ENCODE data around the gene ARHGAP35. TPM values are rescaled to one million over a fixed set of nuclear protein-coding genes. Genes with fewer than 3 reads are reported as not detected.

ARHGAP35 gene
- total and polyA plus RNA-seq, 2 donors (not counting 3 experiments of a cell fraction or from before 2014, with no cell fraction given) = 25.7 to 51.3 TPM

DNA sequence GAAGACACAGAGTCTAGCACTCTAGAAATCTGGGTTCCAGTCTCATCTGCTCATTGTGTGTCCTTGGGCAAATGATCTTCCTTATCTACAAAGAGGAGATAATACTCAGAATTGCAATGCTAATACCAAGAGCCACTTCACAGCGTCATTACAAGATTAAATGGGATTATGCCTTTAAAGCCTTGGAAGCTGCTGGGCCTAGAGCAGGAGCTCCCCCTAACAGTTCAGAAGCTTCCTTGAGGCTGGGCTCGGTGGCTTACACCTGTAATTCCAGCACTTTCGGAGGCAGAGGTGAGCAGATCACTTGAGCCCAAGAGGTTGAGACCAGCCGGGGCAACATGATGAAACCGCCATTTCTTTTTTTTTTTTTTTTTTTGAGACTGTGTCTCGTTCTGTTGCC, 37.7 kb upstream of the ARHGAP35 start:
- dilution Hi-C loops (cut with MboI; ENCODE audit: extremely low pct_ligation_motif_present, low sequenced_read_pairs) = no loop called here
- no peaks in the 10 kb centered on the region for H3K27me3 ChIP-seq (ENCODE audit: control insufficient read depth in 2 of 2, insufficient read depth in 2 of 2, low read length in 2 of 2)
- no peak for TF ChIP-seq CTCF (IDR thresholded peaks at IDR 0.05; ENCODE audit: extremely low read depth in 1 of 2, insufficient read depth in 1 of 2, low read depth in 1 of 2, low read length in 2 of 2)
- TF ChIP-seq EZH2 (IDR thresholded peaks at IDR 0.05; ENCODE audit: borderline replicate concordance, low read depth, low read length, severe bottlenecking) = no peak
- TF ChIP-seq POLR2AphosphoS5 (IDR thresholded peaks at IDR 0.05; ENCODE audit: insufficient read depth, low read depth, low read length) = no peak
- TF ChIP-seq MAX (IDR thresholded peaks at IDR 0.05; ENCODE audit: insufficient read depth, insufficient read length) = no peak
- TF ChIP-seq GATA2 (IDR thresholded peaks at IDR 0.05; ENCODE audit: insufficient read depth, insufficient read length, low read depth, low read length) = no peak
- TF ChIP-seq FOS (IDR thresholded peaks at IDR 0.05; ENCODE audit: borderline replicate concordance, insufficient read depth, low read length) = no peak
- no peak for TF ChIP-seq POLR2A (IDR thresholded peaks at IDR 0.05; ENCODE audit: low read depth, low read length)
- TF ChIP-seq MYC (IDR thresholded peaks at IDR 0.05; ENCODE audit: low read depth, low read length) = no peak
- no peak for TF ChIP-seq JUN (IDR thresholded peaks at IDR 0.05; ENCODE audit: borderline replicate concordance, insufficient read depth, insufficient read length, low read depth)
- no peak overlapping the region for H3K9ac ChIP-seq (replicated peaks; ENCODE audit: extremely low read depth, insufficient read depth, low read length)
- intact Hi-C loops (cut with micrococcal nuclease) = no loop called here
- no peaks in the 10 kb centered on the region for H3K9me3 ChIP-seq (replicated peaks; ENCODE audit: control insufficient read depth, insufficient read depth, low read length)
- FAIRE-seq (no peak), DNase-seq (ENCODE audit: low read depth, low spot score) (no peak)
- ChIA-PET CTCF (interaction anchor here (1.0 to 2.1 kb wide), 6 partner anchors 11 to 65 kb away, joined by 3 to 6 read pairs (median 3); no protein-coding TSS in a partner anchor), POLR2A (interaction anchor here (0.6 kb wide), 1 partner anchor 16 kb away, joined by 6 read pairs; no protein-coding TSS in a partner anchor)
- H3K9me1 ChIP-seq (replicated peaks; ENCODE audit: control insufficient read depth, extremely low read depth, insufficient read depth, low read length) = no peaks in the 10 kb centered on the region
- no peak overlapping the region for H3K4me2 ChIP-seq (ENCODE audit: insufficient read depth, low read length)
- H3K27ac ChIP-seq (ENCODE audit: insufficient read depth, low read depth, low read length) = no peak overlapping the region
- H3K4me3 ChIP-seq (replicated peaks in 1 of 3; ENCODE audit: insufficient read depth in 1 of 3, low read depth in 1 of 3, low read length in 3 of 3) = no peak overlapping the region
- H2AFZ ChIP-seq (ENCODE audit: low read depth, low read length) = no peak overlapping the region
- no TSS peak for BruUV-seq (replicated peaks)
- no peaks in the 10 kb centered on the region for H3K4me1 ChIP-seq (ENCODE audit: control insufficient read depth, extremely low read depth, insufficient read depth, low read length)
- H3K79me2 ChIP-seq (ENCODE audit: control insufficient read depth, insufficient read depth, low read length) = no peaks in the 10 kb centered on the region
- H4K20me1 ChIP-seq (replicated peaks; ENCODE audit: control insufficient read depth, extremely low read depth, insufficient read depth, low read length) = no peaks in the 10 kb centered on the region
- no peaks in the 10 kb centered on the region for H3K36me3 ChIP-seq (ENCODE audit: control insufficient read depth in 2 of 2, extremely low read depth in 1 of 2, insufficient read depth in 2 of 2, low read length in 2 of 2)
